Activated gamma-delta T cell treated with Interleukin-2 at 50 U/mL for 16 hours (primary cell): ENCODE results near the gene DOK3.

ENCODE experiments used
- DNase-seq: peaks from one replicate; pipeline ENCODE4 v3.0.0-alpha.2; 2020

DOK3 gene, protein sequence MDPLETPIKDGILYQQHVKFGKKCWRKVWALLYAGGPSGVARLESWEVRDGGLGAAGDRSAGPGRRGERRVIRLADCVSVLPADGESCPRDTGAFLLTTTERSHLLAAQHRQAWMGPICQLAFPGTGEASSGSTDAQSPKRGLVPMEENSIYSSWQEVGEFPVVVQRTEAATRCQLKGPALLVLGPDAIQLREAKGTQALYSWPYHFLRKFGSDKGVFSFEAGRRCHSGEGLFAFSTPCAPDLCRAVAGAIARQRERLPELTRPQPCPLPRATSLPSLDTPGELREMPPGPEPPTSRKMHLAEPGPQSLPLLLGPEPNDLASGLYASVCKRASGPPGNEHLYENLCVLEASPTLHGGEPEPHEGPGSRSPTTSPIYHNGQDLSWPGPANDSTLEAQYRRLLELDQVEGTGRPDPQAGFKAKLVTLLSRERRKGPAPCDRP

DNA sequence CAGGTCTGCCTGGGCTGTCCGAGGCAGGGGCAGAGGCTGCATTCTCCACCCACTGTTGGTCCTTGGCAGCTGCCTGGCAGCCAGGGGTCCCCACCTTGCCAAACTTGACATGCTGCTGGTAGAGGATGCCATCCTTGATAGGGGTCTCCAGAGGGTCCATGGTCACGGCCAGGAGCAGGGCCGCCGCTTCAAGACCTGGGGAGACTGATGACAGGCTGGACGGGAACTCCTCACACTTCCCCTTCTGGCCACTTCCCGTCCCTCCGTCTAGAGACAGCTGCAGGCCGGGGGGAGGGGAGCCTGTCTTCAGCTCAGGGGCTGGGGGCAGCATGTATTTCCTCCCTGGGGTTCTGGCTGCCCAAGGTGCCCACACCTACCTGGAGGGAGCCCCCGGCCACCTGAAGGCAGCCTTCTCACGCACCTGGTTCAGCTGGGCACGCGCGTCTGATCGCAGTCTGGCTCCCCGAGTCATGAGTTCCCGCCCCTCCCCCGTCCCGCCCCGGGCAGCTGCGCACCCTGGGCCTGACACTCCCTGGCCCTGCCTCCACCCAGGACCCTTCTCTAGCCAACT lies at the start of gene DOK3:
Gene DOK3 (minus strand): TSS at position 446 of the 571 bp plus-strand sequence. CDS start 286 bp downstream, at position 160.
- DNase-seq = no peak

DNA sequence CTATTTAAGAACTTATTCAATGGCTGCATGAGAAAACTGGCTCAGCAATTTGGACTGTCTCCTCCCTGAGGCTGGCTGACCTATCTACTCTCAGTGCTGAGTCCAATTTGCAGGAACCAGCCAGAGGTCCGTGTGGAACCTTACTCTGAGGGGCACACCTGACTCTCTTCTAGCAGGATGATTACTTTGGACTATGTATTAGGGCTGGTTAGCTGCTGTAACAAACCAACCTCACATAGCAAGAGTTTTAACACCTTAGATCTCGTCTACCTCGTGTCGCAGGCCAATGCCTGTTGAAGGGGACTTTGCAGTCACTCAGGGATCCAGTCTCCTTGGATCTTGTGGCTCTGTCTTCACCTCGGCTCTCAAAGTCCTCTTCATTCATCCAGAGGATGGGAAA lies 48.2 kb upstream of the DOK3 start:
- DNase-seq = no peak

DNA sequence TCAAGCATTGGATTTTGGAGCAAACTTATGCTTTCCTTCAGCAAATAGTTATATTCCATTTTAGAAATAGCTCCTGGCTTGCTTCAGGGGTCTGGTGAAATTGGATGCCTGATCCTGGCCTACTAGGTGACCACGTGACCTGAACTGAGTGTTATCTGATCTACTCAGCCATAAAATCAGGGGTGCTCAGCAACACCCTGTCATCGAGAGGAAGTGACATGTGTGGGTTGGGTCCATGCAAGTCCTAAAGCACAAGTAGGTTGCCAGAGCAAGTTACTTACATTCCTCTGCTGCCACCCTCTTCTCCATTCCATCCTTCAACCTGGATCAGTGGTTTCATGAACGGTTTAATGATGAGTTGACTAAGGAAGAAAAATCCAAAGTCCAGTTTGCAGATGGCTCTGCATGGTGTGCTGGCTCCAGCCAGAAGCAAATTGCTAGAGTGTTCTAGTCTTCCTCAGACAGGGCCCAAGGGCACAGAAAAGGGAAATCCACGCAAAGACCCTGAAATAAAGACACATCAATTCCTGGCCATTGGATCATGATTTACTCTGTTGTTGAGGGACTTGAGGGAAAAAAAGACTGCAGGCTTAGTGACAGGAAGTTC lies 47.5 kb upstream of the DOK3 start:
- DNase-seq = no peak

DNA sequence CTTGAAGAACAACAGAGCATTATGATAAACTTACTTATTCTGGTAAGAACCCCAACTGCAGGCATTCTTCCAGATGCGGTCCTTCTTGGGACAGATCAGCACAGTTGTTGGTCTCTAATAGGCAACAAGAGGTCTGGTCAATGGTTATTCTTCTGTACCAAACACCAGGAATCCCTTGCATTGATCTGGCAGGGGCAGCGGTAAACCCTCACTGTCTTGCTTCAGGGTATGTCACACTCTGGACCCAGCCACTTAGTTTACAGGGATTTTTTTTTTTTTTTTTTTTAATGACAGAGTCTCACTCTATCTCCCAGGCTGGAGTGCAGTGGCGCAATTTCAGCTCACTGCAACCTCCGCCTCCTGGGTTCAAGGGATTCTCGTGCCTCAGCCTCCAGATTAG lies 46.0 kb upstream of the DOK3 start:
- no peak for DNase-seq

DNA sequence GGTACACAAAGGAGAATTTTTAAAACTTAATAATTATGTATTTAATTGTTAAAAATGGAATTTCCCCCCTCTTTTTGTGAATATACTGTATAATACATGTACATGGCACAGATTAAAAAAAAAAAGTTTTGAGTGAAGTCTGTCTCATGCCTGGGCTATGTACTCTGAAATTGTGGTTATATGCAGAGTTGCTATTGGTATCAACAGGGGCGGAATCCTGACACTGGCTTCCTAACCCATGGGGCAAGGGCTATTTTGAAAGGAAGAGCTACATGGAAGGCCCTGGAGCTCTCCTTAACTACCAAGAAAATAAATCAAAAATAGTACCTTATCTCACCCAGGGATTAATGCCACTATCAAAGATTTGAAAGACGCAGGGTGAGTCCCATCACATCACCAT lies 45.6 kb upstream of the DOK3 start:
- DNase-seq = no peak

DNA sequence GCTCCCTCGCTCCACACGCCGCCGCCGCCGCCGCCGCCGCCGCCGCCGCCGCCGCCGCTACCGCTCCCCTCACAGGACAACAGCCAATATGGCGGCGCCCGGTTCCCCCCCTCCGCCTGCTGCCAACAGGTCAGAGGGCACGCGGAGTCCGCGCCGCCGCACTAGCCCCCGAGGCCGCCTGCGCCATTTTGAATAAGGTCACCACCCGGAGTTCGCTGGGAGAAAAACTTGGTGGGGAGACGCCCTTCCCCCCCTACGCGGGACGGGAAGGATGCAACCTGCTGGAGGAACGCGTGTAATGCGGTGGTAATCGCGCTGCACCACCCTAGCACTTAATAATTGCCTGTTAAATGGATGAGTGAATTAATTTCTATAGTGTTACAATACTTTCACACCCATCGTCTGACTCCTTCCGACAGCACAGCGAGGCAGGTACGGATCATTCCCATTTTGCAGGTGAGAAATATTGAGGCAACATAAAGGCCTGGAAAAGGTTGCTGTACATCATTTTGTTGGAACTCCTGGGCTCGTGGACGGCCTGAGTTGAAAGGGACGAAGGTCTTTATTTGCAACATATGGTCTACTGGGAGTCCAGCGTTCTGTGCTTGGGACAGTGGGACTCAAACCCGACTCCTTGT lies 45.0 kb upstream of the DOK3 start, which contains the start of gene FAM193B:
Gene FAM193B (minus strand): TSS at position 90 of the 638 bp plus-strand sequence. CDS start 105 bp downstream, outside the sequence.
- DNase-seq = peak; percentile 94

DNA sequence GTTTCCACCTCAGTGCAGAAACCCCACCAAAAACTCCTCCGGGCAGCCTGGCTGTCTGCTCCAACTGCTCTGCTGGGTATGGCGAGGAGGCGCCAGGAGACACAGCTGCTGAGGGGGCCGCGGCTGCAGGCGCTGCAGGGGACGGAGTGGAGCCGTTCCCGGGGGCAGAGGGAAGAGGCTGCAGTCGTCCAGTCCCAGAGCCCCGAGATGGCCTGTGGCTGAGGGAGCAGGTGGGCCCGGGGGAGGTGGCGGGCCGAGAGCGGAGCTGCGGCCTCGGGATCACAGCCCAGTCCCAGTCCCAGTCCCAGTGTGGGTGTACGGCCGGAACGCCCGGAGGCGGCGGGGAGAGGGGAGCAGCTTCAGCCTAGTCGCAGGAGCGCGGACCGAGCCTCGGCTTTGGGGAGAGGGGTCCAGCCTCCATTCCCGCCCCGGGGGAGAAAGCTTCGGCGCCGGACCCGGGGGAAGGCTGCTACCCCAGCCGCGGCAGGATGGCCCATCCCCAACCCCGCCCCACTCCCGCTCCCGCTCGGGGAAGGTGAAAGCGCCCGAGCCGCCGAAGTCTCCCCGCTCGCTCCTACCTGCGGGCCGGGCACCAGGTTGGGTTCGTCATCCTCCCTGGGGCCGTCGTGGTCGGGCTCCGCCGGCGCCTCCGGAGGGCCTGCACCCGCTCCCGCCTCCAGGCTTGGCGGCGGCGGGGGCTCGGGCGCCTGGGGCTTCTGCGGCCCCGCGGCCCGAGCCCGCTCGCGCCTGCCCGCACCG lies 44.2 kb upstream of the DOK3 start:
- DNase-seq = peak; percentile 32

DNA sequence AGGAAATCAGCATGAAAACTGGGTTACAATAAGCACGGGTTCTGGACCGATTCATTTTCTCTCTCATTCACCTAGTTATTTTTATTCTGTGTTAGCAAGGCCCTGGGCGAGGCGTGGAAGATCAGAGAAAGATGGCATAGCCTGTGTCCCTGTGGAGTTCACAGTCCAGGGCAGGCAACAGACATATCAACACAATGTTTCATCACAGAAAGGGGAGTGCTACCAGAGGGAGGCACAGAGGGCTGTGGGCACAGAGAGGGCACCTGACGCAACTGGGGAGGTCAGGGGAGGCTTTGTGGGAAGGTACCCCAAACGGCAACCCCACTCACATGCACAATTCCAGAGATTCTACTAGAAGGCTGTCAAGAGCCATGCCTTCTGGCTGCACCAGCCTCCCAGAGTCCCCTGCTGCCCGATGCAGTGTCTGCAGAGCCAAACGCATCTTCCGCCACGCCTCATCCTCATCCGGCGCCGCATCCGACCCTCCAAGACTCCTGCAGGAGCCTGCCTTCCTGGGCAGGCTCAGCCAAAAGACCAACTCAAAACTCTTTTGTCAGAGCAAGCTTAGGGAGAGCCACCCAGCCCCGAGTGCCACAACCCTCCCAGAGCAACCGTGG lies 43.3 kb upstream of the DOK3 start:
- DNase-seq = no peak

DNA sequence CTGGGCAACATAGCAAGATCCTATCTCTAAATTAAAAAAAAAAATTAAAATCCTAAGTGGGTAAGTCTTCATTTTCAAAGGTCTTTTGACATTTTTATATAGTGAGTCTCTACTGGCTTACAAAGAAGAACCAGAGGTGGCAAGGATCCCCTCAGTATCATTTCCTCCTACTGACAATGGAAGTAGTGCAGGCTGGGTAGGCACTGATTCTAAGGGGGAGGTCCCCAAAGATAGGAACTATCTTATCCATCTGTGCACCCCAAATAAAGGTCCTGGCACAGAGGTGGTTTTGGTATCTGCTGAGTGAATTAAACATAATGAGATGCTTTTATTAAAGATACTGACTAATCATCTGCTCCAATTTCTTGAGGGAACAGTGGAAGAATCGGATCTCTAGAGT lies 40.5 kb upstream of the DOK3 start:
- no peak for DNase-seq

DNA sequence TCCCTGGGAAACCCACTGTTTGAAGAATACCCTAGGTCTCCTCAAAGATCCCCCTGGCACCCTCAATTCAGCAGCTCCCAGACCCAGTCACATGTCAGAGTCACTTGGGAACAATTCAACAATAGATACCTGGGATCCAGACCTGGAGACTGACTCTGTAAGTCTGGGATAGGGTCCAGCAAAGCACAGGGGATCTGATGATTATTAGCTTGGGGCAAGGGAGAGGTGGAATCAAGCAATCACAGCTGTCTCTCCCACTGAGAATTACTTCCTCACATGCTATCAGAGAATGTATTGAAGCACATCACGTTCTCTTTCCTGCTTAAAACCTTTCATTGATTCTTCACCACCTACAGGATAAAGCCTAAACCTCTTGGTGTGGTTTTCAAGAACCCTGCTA lies 38.9 kb upstream of the DOK3 start:
- DNase-seq = no peak

DNA sequence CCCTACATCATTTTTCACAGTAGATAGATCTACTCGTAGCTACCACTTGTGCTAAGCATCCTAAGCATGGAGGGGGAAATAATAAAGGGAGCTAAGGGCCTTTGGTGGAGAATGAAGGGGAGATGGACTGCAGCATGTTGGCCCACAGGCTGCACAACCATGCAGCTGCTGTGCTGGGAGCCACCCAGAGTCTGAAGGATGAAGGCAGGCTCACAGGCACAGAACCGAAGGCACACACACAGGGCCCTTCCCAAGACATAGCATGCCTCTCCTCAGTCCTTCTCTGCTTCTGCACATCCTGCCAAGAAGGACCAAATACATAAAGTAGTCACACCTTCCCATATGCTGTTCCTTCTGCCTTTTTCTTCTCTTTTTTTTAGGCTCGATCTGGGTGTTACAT lies 38.1 kb upstream of the DOK3 start:
- no peak for DNase-seq

DNA sequence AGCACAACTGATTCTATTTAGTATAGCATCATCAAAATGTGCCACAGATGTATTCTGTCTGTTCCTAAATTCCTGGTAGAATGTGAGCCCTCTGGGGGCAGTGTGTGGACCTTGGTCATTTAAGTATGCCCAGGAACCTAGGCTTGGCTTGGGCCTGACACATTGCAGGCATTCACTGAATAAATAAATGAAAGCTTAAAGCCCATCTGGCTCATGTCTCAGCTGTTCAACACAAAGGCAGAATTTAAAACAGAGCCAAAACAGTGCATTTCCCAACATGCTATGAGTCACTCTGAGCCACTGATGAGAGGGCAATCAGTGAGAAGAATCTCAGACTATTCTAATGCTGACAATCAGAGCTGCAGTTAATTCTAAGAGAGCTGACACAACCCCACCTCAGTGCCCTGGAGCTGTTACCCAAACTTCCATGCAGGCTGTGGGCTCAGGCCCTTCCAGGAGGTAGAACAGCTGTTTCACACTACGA lies 36.7 kb upstream of the DOK3 start:
- DNase-seq = no peak

DNA sequence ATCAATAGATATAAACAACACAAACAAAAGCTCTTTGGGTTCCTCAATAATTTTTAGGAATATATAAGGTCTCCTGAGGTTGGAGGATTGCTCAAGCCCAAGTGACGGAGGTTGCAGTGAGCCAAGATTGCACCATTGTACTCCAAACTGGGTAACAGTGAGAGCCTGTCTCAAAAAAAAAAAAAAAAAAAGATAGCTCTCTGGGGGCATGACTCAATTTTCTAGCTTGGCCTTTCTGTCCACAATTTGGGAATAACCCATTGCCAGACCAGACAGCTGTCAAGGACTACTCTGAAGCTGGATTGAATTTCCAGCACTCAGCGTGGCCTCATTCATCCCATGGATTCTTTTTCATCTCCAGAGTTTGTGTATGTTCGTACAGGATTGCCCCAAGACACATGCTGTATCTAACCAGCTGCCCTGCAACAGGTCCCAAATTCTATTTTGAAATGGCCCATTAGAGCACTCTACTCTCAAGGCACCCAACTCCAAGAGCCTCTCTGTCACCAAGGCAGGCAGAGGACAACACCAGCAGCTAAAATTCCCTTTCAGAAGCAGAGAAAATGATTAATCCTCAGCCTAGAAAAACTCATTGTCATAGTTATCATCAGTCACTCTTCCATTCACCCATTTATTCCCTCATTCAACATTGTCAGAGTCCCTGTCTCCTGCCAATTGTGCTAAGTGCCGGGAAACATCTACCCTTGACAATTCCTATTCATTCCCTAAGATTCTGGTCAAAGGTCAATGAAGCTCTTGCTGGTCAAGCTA lies 36.0 kb upstream of the DOK3 start:
- DNase-seq = no peak

DNA sequence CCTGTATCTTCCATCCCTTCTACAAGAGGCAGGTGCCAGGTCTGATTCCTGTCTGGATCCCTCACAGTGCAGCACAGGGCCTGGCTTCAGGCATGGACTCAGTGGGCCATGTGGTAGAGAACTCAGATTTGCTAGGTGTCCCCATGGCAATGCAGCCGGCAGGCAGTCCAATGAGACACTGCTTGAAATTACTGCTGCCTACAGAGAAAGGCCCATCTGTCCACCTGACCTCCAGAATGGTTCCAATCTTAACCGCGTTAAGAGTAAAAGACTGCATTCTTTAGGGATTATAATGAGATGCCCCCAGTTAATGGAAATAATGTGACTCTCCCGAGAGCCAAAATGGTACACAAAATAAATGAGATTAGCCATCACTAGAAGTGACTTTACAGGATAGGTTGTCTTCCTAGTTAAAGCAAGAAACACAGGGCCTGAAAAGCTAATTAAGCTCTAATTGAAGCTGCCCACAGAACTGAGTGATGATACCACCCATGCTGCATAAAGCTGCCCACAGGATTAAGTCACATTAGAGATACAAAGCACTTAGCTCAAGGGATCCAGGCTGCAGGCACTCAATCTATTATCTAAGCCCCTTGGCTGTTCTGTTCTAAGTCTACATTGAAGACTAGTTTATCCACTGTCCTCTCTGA lies 33.3 kb upstream of the DOK3 start:
- DNase-seq = no peak

DNA sequence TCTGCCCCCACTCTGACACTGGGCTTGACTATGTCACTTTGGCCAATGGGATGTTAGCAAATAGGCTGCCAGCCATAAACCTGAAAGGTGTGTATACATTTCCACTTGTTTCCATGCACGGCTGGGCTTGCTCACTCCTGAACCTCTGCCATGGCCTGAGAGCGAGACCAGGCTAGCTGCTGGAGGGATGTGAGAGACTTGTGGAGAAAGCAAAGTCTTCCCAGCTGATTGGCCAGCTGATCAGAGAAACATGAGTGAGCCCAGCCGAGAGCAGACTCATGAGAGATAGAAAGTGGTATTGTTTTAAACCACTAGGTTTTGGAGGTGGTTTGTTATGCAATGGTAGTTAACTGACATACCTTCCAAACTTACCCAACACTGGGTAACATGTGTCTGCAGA lies 30.8 kb upstream of the DOK3 start:
- DNase-seq = no peak

DNA sequence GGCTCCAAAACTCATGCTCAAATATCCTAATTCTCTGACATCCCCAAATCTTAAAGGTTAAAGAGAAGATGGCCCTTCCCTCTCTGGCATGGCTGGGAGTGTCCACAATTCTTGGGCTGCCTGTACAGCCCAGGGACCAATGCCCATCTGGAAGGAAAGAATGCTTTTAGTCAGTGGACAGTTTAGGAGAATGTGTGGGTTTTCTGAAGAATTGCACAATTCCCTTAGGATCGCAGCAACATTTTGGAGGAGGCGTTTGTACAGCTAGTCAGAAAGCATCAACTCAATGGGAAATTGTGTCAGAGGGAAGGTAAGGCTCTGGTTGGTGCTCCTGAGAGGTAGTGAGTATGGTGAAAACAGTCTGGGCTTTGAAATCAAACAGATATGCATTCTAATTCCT lies 29.8 kb upstream of the DOK3 start:
- DNase-seq = no peak

DNA sequence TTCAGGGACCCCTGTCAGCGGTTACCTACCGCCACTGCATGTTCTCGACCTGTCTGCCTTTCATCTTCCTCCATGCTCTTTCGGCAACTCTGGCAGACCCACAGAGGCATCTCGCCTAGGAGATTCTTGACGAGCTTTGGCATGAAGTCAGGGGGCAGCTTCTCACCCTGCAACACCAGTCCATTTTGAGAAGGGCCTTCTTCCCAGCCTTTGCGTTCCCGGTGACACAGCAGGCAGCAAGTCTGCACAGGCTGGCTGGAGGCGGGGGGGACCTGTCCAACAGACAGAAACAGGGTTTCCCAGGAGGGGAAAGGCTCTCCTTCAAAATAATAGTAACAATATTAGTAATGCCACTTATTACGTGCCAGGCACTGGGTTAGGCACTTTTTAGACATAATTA lies 29.2 kb upstream of the DOK3 start:
- DNase-seq = no peak

DNA sequence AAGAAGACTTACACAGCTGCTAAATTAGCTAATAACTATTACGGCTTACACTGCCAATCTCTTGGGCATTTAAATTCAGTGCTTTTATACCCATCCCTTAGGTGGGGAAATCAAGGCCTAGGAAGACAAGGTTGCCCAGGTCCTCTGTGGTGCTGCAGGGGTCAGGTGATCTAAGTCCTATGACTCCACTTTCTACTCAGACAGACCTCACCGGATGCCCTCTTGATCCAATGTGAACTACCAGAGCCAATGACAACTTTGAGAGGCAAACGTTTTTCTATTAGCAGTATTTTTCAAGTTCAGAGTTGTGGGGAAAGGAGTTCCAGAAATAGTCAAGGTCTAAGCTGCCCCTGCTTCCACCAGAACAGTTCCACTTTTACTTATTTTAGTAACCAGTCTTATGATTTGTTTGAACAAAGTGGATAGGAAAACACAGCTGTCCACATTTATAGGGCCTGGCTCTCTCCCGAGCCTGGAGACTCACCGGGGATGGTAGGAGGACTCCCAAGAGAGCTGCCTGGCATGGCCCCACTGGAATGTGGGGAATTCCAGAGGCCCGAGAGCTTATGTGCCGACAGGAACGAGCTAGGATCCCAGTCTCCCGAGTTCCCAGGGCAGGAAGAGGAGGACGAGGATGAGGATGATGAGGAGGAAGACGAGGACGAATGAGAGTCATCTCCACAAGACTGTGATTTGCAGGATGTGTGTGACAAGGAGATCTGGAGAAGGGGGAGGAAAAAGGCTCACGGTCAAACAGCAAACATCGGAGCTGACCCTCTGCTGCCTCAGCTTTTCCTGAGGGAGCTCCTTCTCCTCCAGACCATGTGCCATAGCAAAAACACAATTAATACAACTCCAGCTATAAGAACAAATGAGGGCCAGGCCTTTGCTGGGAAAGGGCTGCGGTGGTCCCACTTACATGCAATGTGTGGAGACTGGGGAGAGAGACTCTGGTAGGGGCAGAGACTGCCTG lies 28.0 kb upstream of the DOK3 start:
- no peak for DNase-seq

DNA sequence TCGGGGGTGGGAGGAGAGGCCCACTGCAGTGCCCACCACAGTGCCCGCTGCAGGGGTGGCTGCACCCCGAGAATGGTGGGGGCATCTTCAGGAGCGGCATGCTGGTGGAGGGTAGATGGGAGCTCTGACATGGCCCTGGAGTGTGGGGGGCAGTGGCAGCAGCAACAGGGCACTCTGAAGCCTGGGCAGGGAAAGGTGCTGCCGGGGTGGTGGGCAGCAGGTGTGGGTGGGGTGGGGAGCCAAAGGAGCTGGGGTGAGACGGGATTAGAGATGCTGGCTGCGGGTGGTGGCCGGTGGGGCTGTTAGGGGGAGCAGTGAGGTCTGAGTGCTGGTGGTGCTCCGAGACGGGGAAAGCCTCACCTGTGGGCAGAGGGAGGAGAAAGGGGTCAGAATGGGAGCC lies 26.8 kb upstream of the DOK3 start:
- DNase-seq = no peak

DNA sequence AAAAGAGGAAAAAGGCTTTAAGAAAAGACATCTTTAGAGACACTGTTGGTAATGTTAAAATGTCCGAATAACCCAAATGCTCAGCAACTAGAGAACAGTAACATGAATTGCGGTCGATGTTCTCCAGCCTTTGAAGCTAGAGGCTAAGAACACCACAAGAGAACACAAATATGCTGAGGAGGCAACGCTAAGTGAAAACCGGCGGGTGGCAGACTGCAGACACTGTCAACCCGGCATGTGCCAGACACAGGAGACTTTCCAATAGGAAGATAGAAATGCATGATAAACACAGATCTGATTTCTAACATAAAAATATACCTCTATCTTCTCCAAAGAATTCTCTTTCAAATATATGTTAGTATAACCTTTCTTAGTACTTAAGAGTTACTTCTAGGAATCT lies 25.5 kb upstream of the DOK3 start:
- no peak for DNase-seq
